Natural killer cell (primary cell): ENCODE results near the gene EPHB1. TPM values are rescaled to one million over a fixed set of nuclear protein-coding genes. Genes with fewer than 3 reads are reported as not detected.

Experiments
- ATAC-seq, 3 donors: fragments of 150-1000 bp in 2 of 3; fragments of 200-7000 bp in 1 of 3; cut with Tn5 transposase; 1 replicate in 1 of 3; 2 replicates in 2 of 3; pipeline ENCODE4 v1.10.0; 2021; ENCODE audit warnings: mild to moderate bottlenecking in 2 of 3, moderate library complexity in 2 of 3
- DNase-seq, 2 donors: peaks; one replicate each; pipeline versions ENCODE4 v3.0.0 to v3.0.0-alpha.2; 2013 to 2021; ENCODE audit warnings: mixed read lengths in 1 of 2
- H3K27ac ChIP-seq: one replicate; pipeline ENCODE4 v1.5.1; 2013; ENCODE audit warnings: mild to moderate bottlenecking, low read length
- H3K27me3 ChIP-seq: one replicate; pipeline ENCODE4 v1.6.1; 2013; ENCODE audit warnings: low read length; ENCODE audit not compliant: control insufficient read depth, insufficient read depth
- H3K36me3 ChIP-seq: one replicate; pipeline ENCODE4 v1.6.1; 2013; ENCODE audit warnings: low read length; ENCODE audit not compliant: control insufficient read depth, insufficient read depth
- H3K4me1 ChIP-seq: one replicate; pipeline ENCODE4 v1.6.1; 2013; ENCODE audit warnings: low read length; ENCODE audit not compliant: control insufficient read depth, insufficient read depth
- H3K4me3 ChIP-seq: one replicate; pipeline ENCODE4 v1.5.1; 2013; ENCODE audit warnings: low read length
- H3K9me3 ChIP-seq: one replicate; pipeline ENCODE4 v1.6.1; 2013; ENCODE audit warnings: low read length; ENCODE audit not compliant: control insufficient read depth, insufficient read depth
- H3K27ac Mint-ChIP-seq, 2 donors: one replicate each; pipeline ENCODE4 v1.8.0; 2022; ENCODE audit warnings: mild to moderate bottlenecking in 2 of 2, mixed read lengths in 2 of 2, moderate library complexity in 1 of 2
- H3K27me3 Mint-ChIP-seq, 2 donors: one replicate each; pipeline ENCODE4 v1.8.0; 2022; ENCODE audit warnings: low read depth in 2 of 2, mixed read lengths in 2 of 2
- H3K36me3 Mint-ChIP-seq: one replicate; pipeline ENCODE4 v1.8.0; 2022; ENCODE audit warnings: mixed read lengths
- H3K4me1 Mint-ChIP-seq, 2 donors: one replicate each; pipeline ENCODE4 v1.8.0; 2022; ENCODE audit warnings: mixed read lengths in 2 of 2
- H3K4me3 Mint-ChIP-seq: one replicate; pipeline ENCODE4 v1.8.0; 2022; ENCODE audit warnings: mild to moderate bottlenecking, moderate library complexity, mixed read lengths
- H3K9me3 Mint-ChIP-seq, 2 donors: one replicate each; pipeline ENCODE4 v1.8.0; 2022; ENCODE audit warnings: mixed read lengths in 2 of 2
- CTCF ChIP-seq: fragments of 200-600 bp; IDR thresholded peaks from one replicate; pipeline ENCODE4 v1.8.0; 2022; ENCODE audit warnings: antibody characterized with exemption
- WGBS: methylation state at CpG from one replicate; pipeline ENCODE4 v1.1.7; 2013; ENCODE audit warnings: missing lambda C conversion rate; ENCODE audit not compliant: insufficient coverage; 5-methylcytosine and 5-hydroxymethylcytosine counted together
- intact Hi-C: fragments of 100-400 bp; cut with micrococcal nuclease; formaldehyde crosslinking; loops from one replicate; pipeline ENCODE4 v1.14.2; 2022
- total RNA-seq, 4 donors: library from RNA; stranded (reverse); fragments of 120-200 nt in 1 of 4; gene quantifications; one replicate each; pipeline versions ENCODE4 v1.2.3 to v1.2.4, GENCODE V29; 2013 to 2022

EPHB1 gene
- total RNA-seq, 3 donors from 2014 or later (not counting 1 experiment from before 2014, with no cell fraction given), result 0.60 TPM; not detected in 2

GRCh38 chr3:134859341-134859740 is 64.3 kb downstream of the EPHB1 start:
- Histone ChIP-seq H3K4me1 (no peaks in the 10 kb centered on the region), H3K27ac (no peak overlapping the region), H3K4me3 (no peak overlapping the region), H3K36me3 (no peaks in the 10 kb centered on the region), H3K9me3 (no peaks in the 10 kb centered on the region), H3K27me3 (no peaks in the 10 kb centered on the region)
- no peaks in the 10 kb centered on the region for H3K27me3 Mint-ChIP-seq
- no peaks in the 10 kb centered on the region for H3K4me1 Mint-ChIP-seq
- H3K27ac Mint-ChIP-seq, result no peak overlapping the region
- no peak for DNase-seq
- intact Hi-C loops, result no loop called here
- no peak overlapping the region for H3K4me3 Mint-ChIP-seq
- H3K9me3 Mint-ChIP-seq, result no peaks in the 10 kb centered on the region
- ATAC-seq, result no peak
- H3K36me3 Mint-ChIP-seq, result no peaks in the 10 kb centered on the region
- WGBS, result 64% methylated on average over 1 of the region's 1 CpG
- no peak for TF ChIP-seq CTCF

GRCh38 chr3:134860141-134860540 is 65.1 kb downstream of the EPHB1 start:
- no peak overlapping the region for H3K4me3 ChIP-seq
- H3K27me3 Mint-ChIP-seq, result no peaks in the 10 kb centered on the region
- intact Hi-C loops, result no loop called here
- H3K9me3 ChIP-seq, result no peaks in the 10 kb centered on the region
- ATAC-seq (no peak), DNase-seq (no peak)
- H3K27me3 ChIP-seq, result no peaks in the 10 kb centered on the region
- no peaks in the 10 kb centered on the region for H3K9me3 Mint-ChIP-seq
- H3K36me3 Mint-ChIP-seq, result no peaks in the 10 kb centered on the region
- no peak overlapping the region for H3K4me3 Mint-ChIP-seq
- H3K36me3 ChIP-seq, result no peaks in the 10 kb centered on the region
- 91% methylated on average over 5 of the region's 5 CpGs for WGBS
- H3K4me1 Mint-ChIP-seq, result no peaks in the 10 kb centered on the region
- no peaks in the 10 kb centered on the region for H3K4me1 ChIP-seq
- no peak overlapping the region for H3K27ac Mint-ChIP-seq
- H3K27ac ChIP-seq, result no peak overlapping the region
- no peak for TF ChIP-seq CTCF

GRCh38 chr3:134863915-134864314 is 68.9 kb downstream of the EPHB1 start:
- Histone ChIP-seq H3K36me3 (no peaks in the 10 kb centered on the region), H3K9me3 (no peaks in the 10 kb centered on the region), H3K4me3 (no peak overlapping the region), H3K27me3 (no peaks in the 10 kb centered on the region), H3K27ac (no peak overlapping the region), H3K4me1 (no peaks in the 10 kb centered on the region)
- Mint-ChIP-seq H3K27ac (no peak overlapping the region), H3K4me1 (peaks cover 0 to 4% of the 10 kb centered on the region in 2 donors), H3K4me3 (no peak overlapping the region), H3K27me3 (peaks cover 6 to 7% of the 10 kb centered on the region in 2 donors), H3K36me3 (no peaks in the 10 kb centered on the region), H3K9me3 (no peaks in the 10 kb centered on the region)
- TF ChIP-seq CTCF, result no peak
- 82% methylated on average over 6 of the region's 6 CpGs for WGBS
- no peak for DNase-seq
- intact Hi-C loops, result no loop called here
- ATAC-seq, result no peak

GRCh38 chr3:134864636-134865035 is 69.6 kb downstream of the EPHB1 start:
- 36% methylated on average over 5 of the region's 5 CpGs for WGBS

More at GRCh38 chr3:134864636-134865035, 69.6 kb downstream of the EPHB1 start:
- Mint-ChIP-seq H3K27ac (no peak overlapping the region), H3K4me3 (no peak overlapping the region), H3K36me3 (no peaks in the 10 kb centered on the region), H3K4me1 (peaks cover 0 to 4% of the 10 kb centered on the region in 2 donors), H3K27me3 (peaks cover 6 to 7% of the 10 kb centered on the region in 2 donors), H3K9me3 (no peaks in the 10 kb centered on the region)
- Histone ChIP-seq H3K27me3 (no peaks in the 10 kb centered on the region), H3K4me3 (no peak overlapping the region), H3K36me3 (no peaks in the 10 kb centered on the region), H3K9me3 (no peaks in the 10 kb centered on the region), H3K27ac (no peak overlapping the region), H3K4me1 (no peaks in the 10 kb centered on the region)
- ATAC-seq, result no peak
- intact Hi-C loops, result no loop called here
- TF ChIP-seq CTCF, result no peak
- no peak for DNase-seq
